H1 (cell line): ENCODE measurements around the gene GALNT9. TPM values are rescaled to one million over a fixed set of nuclear protein-coding genes. Genes with fewer than 3 reads are reported as not detected.

Experiments used
- CTCF ChIA-PET: fragments of 300-600 bp; sonication (Branson Sonifier 250); formaldehyde crosslinking; loops from one replicate; lab custom pipeline; 2021; ENCODE audit not compliant: partially characterized antibody; lab: Charles Lee
- POLR2A ChIA-PET: fragments of 300-600 bp; sonication (Branson Sonifier 250); formaldehyde crosslinking; loops from one replicate; lab custom pipeline; 2021; ENCODE audit warnings: inconsistent platforms; ENCODE audit not compliant: partially characterized antibody; lab: Charles Lee
- DNase-seq, 2 experiments: peaks; one replicate each; pipeline versions ENCODE4 v3.0.0 to v3.0.0-alpha.2; 2010 to 2022; ENCODE audit warnings: low spot score in 2 of 2, low read depth in 1 of 2, mixed read lengths in 1 of 2
- FAIRE-seq: peaks from 2 replicates; lab custom pipeline; 2011; peaks lifted over from hg19 to GRCh38; lab: Jason Lieb, UNC
- H2AFZ ChIP-seq: 2 replicates; pipeline ENCODE4 v1.8.1; 2012; ENCODE audit warnings: low read length, inconsistent platforms
- H2AK5ac ChIP-seq: 2 replicates; pipeline ENCODE4 v1.6.1; 2013; ENCODE audit warnings: low read depth, low read length
- H2BK120ac ChIP-seq: replicated peaks from 2 replicates; pipeline ENCODE3; 2013; ENCODE audit warnings: low read depth, low read length, inconsistent platforms
- H2BK12ac ChIP-seq: 2 replicates; pipeline ENCODE4 v1.6.1; 2013; ENCODE audit warnings: low read depth, low read length
- H2BK15ac ChIP-seq: 2 replicates; pipeline ENCODE4 v1.6.1; 2013; ENCODE audit warnings: low read length
- H2BK20ac ChIP-seq: 2 replicates; pipeline ENCODE4 v1.6.1; 2013; ENCODE audit warnings: low read length
- H2BK5ac ChIP-seq: 2 replicates; pipeline ENCODE4 v1.6.1; 2013; ENCODE audit warnings: low read depth, low read length
- H3K14ac ChIP-seq: 2 replicates; pipeline ENCODE4 v1.6.1; 2013; ENCODE audit warnings: inconsistent platforms; ENCODE audit not compliant: insufficient read length
- H3K18ac ChIP-seq: 2 replicates; pipeline ENCODE4 v1.6.1; 2013; ENCODE audit warnings: low read length; ENCODE audit errors: extremely low read depth
- H3K23ac ChIP-seq: 2 replicates; pipeline ENCODE4 v1.6.1; 2013; ENCODE audit warnings: inconsistent platforms; ENCODE audit not compliant: insufficient read length
- H3K23me2 ChIP-seq: 2 replicates; pipeline ENCODE4 v1.6.1; 2013; ENCODE audit warnings: low read depth, low read length
- H3K27ac ChIP-seq: 2 replicates; pipeline ENCODE4 v1.6.1; 2011; ENCODE audit warnings: low read depth, low read length, inconsistent platforms
- H3K27me3 ChIP-seq, 4 experiments: replicated peaks in 1 of 4; 1 replicate in 1 of 4; 2 replicates in 3 of 4; pipeline versions ENCODE4 v1.6.1 to v1.8.1; 2011 to 2013; ENCODE audit warnings: low read length in 3 of 4, mild to moderate bottlenecking in 3 of 4, inconsistent platforms in 2 of 4, mixed read lengths in 2 of 4, moderate library complexity in 1 of 4; ENCODE audit not compliant: control insufficient read depth in 3 of 4, insufficient read depth in 3 of 4; ENCODE audit errors: extremely low read depth in 1 of 4
- H3K36me3 ChIP-seq, 4 experiments: 2 replicates each; pipeline versions ENCODE4 v1.6.1 to v1.8.1; 2011 to 2013; ENCODE audit warnings: mild to moderate bottlenecking in 4 of 4, low read length in 3 of 4, moderate library complexity in 2 of 4, control low read depth in 1 of 4, inconsistent platforms in 1 of 4; ENCODE audit not compliant: insufficient read depth in 4 of 4, control insufficient read depth in 2 of 4
- H3K4ac ChIP-seq: replicated peaks from 2 replicates; pipeline ENCODE3; 2013; ENCODE audit warnings: low read length, low read depth, mixed read lengths, inconsistent platforms; ENCODE audit not compliant: insufficient read length
- H3K4me1 ChIP-seq, 4 experiments: replicated peaks in 1 of 4; 1 replicate in 1 of 4; 2 replicates in 3 of 4; pipeline versions ENCODE4 v1.6.1 to v1.8.1; 2011 to 2013; ENCODE audit warnings: low read length in 3 of 4, inconsistent platforms in 2 of 4, mixed read lengths in 1 of 4; ENCODE audit not compliant: insufficient read depth in 4 of 4, control insufficient read depth in 3 of 4
- H3K4me2 ChIP-seq, 2 experiments: 2 replicates each; pipeline versions ENCODE4 v1.6.1 to v1.8.1; 2011 to 2013; ENCODE audit warnings: low read depth in 2 of 2, low read length in 2 of 2, control low read depth in 1 of 2, inconsistent platforms in 1 of 2, mild to moderate bottlenecking in 1 of 2; ENCODE audit not compliant: insufficient read depth in 1 of 2
- H3K4me3 ChIP-seq, 4 experiments: fragments of 200-600, 300-600 bp in 1 of 4; sonication (generic), shearing (Covaris generic), sonication (Bioruptor Twin) in 1 of 4; 2 replicates each; pipeline versions ENCODE4 v1.5.1 to v1.8.1; 2011 to 2016; ENCODE audit warnings: low read length in 4 of 4, low read depth in 3 of 4, control low read depth in 2 of 4, inconsistent platforms in 2 of 4, mild to moderate bottlenecking in 2 of 4, mixed read lengths in 1 of 4, moderate library complexity in 1 of 4; ENCODE audit not compliant: insufficient read depth in 2 of 4; ENCODE audit errors: extremely low read depth in 1 of 4
- H3K56ac ChIP-seq: replicated peaks from 2 replicates; pipeline ENCODE3; 2013; ENCODE audit warnings: low read depth, mild to moderate bottlenecking, mixed read lengths, low read length, inconsistent platforms; ENCODE audit not compliant: insufficient read length
- H3K79me1 ChIP-seq: 2 replicates; pipeline ENCODE4 v1.6.1; 2013; ENCODE audit warnings: low read depth, low read length, control low read depth
- H3K79me2 ChIP-seq, 2 experiments: 2 replicates each; pipeline versions ENCODE4 v1.6.1 to v1.8.1; 2012 to 2013; ENCODE audit warnings: low read length in 2 of 2, mild to moderate bottlenecking in 2 of 2, inconsistent platforms in 1 of 2; ENCODE audit not compliant: insufficient read depth in 2 of 2, control insufficient read depth in 1 of 2
- H3K9ac ChIP-seq, 4 experiments: replicated peaks in 1 of 4; 1 replicate in 1 of 4; 2 replicates in 3 of 4; pipeline versions ENCODE4 v1.6.1 to v1.8.1; 2011 to 2013; ENCODE audit warnings: low read depth in 3 of 4, low read length in 3 of 4, control low read depth in 2 of 4, mild to moderate bottlenecking in 2 of 4, moderate library complexity in 2 of 4, inconsistent platforms in 1 of 4; ENCODE audit errors: extremely low read depth in 1 of 4
- H3K9me3 ChIP-seq, 2 experiments: 2 replicates each; pipeline versions ENCODE4 v1.6.1 to v1.8.1; 2012 to 2013; ENCODE audit warnings: mild to moderate bottlenecking in 2 of 2, moderate library complexity in 2 of 2, control low read depth in 1 of 2, inconsistent platforms in 1 of 2, low read depth in 1 of 2, low read length in 1 of 2, mixed read lengths in 1 of 2; ENCODE audit not compliant: insufficient read depth in 2 of 2
- H4K20me1 ChIP-seq, 2 experiments: replicated peaks in 1 of 2; 2 replicates each; pipeline versions ENCODE3 to v1.8.1; 2011 to 2013; ENCODE audit warnings: inconsistent platforms in 2 of 2, low read length in 2 of 2, mild to moderate bottlenecking in 1 of 2; ENCODE audit not compliant: insufficient read depth in 2 of 2, control insufficient read depth in 1 of 2
- H4K5ac ChIP-seq: 2 replicates; pipeline ENCODE4 v1.6.1; 2013; ENCODE audit warnings: low read length, low read depth, mixed read lengths, inconsistent platforms; ENCODE audit not compliant: insufficient read length
- H4K8ac ChIP-seq: 2 replicates; pipeline ENCODE4 v1.8.0; 2013; ENCODE audit warnings: mild to moderate bottlenecking, moderate library complexity, low read length, inconsistent platforms; ENCODE audit not compliant: insufficient read depth; ENCODE audit errors: extremely low read depth
- H4K91ac ChIP-seq: replicated peaks from 2 replicates; pipeline ENCODE3; 2013; ENCODE audit warnings: low read length, mixed read lengths, inconsistent platforms; ENCODE audit not compliant: insufficient read length
- GTF2F1 ChIP-seq: IDR thresholded peaks from 2 replicates; pipeline ENCODE4 v1.6.1; 2012; ENCODE audit warnings: low read depth, low read length, improper control_type of control experiment, borderline replicate concordance
- HDAC2 ChIP-seq, 2 experiments: fragments of 300-600 bp in 1 of 2; sonication (generic) in 1 of 2; IDR thresholded peaks; 2 replicates each; pipeline ENCODE4 v1.6.1; 2011 to 2012; ENCODE audit warnings: low read depth in 2 of 2, low read length in 2 of 2, mild to moderate bottlenecking in 2 of 2, moderate library complexity in 2 of 2, borderline replicate concordance in 1 of 2, inconsistent platforms in 1 of 2
- SP2 ChIP-seq: IDR thresholded peaks from 2 replicates; pipeline ENCODE4 v1.6.1; 2012; ENCODE audit warnings: mild to moderate bottlenecking, low read length, inconsistent platforms
- WGBS, 2 experiments: shearing (Covaris generic) in 1 of 2; methylation state at CpG; one replicate each; pipeline versions ENCODE4 v1.1.6 to v1.1.7; 2013 to 2015; ENCODE audit warnings: low lambda C conversion rate in 2 of 2, mixed read lengths in 2 of 2, inconsistent platforms in 1 of 2, low coverage in 1 of 2, missing lambda C conversion rate in 1 of 2; ENCODE audit not compliant: insufficient replicate concordance in 2 of 2, insufficient coverage in 1 of 2, insufficient read length in 1 of 2; ENCODE audit errors: extremely low coverage in 1 of 2, missing lambda C conversion rate in 1 of 2; 5-methylcytosine and 5-hydroxymethylcytosine counted together
- polyA plus RNA-seq, 7 experiments: library from polyadenylated mRNA; depleted of rRNA in 3 of 7; stranded (reverse) in 5 of 7; unstranded in 2 of 7; fragments of >200 nt in 5 of 7; fragments of 200-250 nt in 2 of 7; gene quantifications; 1 replicate in 5 of 7; 2 replicates in 1 of 7; 4 replicates in 1 of 7; pipeline versions ENCODE4 v1.2.1 to v1.2.3, GENCODE V29; 2011 to 2013; ENCODE audit warnings: missing spikeins in 2 of 7, mixed read lengths in 2 of 7
- total RNA-seq: library from RNA; stranded (reverse); fragmentation: NEBNext Ultra II Directional; extraction: Animal tissue kit (Norgen Biotek cat#: 25700); gene quantifications from 2 replicates; pipeline ENCODE4 v1.2.1, GENCODE V29; 2021
- TF ChIP-seq, protein P1 (sequence below), 3 experiments: IDR thresholded peaks; 1 replicate in 2 of 3; 2 replicates in 1 of 3; pipeline versions ENCODE4 v1.5.1 to v1.6.1; 2011; ENCODE audit warnings: low read length in 3 of 3, mild to moderate bottlenecking in 3 of 3, inconsistent platforms in 2 of 3, low read depth in 1 of 3, moderate library complexity in 1 of 3; ENCODE audit not compliant: insufficient read depth in 1 of 3; ENCODE audit errors: control extremely low read depth in 1 of 3

GALNT9 gene
- total and polyA plus RNA-seq, 2 of the 8 experiments (the other 6 are each of a cell fraction or from before 2014, with no cell fraction given) = 2.0 to 3.6 TPM

DNA sequence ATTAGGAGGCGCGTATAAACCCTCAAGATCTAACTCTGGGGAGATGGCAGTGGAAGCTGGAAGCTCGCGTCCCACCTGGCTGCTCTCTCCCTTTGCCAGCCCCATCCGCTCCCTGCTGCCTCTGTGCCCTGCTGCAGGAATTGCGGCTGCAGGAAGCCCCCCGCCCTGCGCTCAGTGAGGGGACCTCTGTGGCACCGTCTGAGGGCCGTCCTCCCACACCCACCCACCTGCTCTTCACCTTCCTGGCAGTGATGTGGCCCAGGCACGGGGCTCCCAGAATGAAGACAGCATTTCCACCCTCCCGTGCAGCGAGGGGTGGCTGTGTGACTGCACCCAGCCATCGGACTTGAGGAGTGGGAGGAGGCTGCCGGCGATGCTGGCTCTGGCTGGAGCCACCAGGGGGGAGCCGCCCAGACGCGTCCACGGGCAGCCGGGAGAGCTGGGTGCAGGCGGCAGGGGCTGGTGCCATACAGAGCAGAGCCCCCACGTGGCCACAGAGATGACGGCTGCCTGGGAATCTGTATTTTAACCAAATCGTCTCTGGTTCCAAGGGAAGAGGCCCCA is 28.3 kb upstream of the GALNT9 start:
- H3K9ac ChIP-seq = no peak overlapping the region
- no peak overlapping the region for H2BK12ac ChIP-seq
- no peak overlapping the region for H3K4me2 ChIP-seq
- H3K23ac ChIP-seq = no peak overlapping the region
- ChIA-PET POLR2A (no interaction called here), CTCF (interaction anchor here (1.2 to 3.5 kb wide), 3 partner anchors 14 to 95 kb away, joined by 3 to 17 read pairs (median 3); no protein-coding TSS in a partner anchor)
- H3K4me3 ChIP-seq = no peak overlapping the region
- no peak for FAIRE-seq
- no peak overlapping the region for H2BK15ac ChIP-seq
- H3K9me3 ChIP-seq = peaks cover 0 to 20% of the 10 kb centered on the region in 2 experiments; a peak in 2 of 4 replicates
- H3K27ac ChIP-seq = no peak overlapping the region
- no peaks in the 10 kb centered on the region for H3K36me3 ChIP-seq
- no peak overlapping the region for H2AK5ac ChIP-seq
- no peak overlapping the region for H3K4ac ChIP-seq
- H3K56ac ChIP-seq = no peak overlapping the region
- H4K8ac ChIP-seq = peak overlapping the region; percentile 46; the same call in 1 of the 2 replicates
- H2BK20ac ChIP-seq = no peak overlapping the region
- peaks cover 0 to 13% (median 7%) of the 10 kb centered on the region in 4 experiments; a peak in 4 of 7 replicates for H3K4me1 ChIP-seq
- H3K79me1 ChIP-seq = no peaks in the 10 kb centered on the region
- no peak overlapping the region for H2AFZ ChIP-seq
- no peaks in the 10 kb centered on the region for H3K23me2 ChIP-seq
- no peak overlapping the region for H3K14ac ChIP-seq
- no peak overlapping the region for H3K18ac ChIP-seq
- peaks cover 0 to 27% (median 13%) of the 10 kb centered on the region in 4 experiments; a peak in 4 of 7 replicates for H3K27me3 ChIP-seq
- H4K91ac ChIP-seq = peak overlapping the region; percentile 59
- no peak for DNase-seq
- H2BK5ac ChIP-seq = no peak overlapping the region
- H2BK120ac ChIP-seq = no peak overlapping the region
- H4K5ac ChIP-seq = no peak overlapping the region
- no peaks in the 10 kb centered on the region for H4K20me1 ChIP-seq
- no peaks in the 10 kb centered on the region for H3K79me2 ChIP-seq
- WGBS, 2 experiments = 84% methylated on average over 20 of the region's 25 CpGs; no CpG with 5 or more reads in 1 of the 2 experiments
- TF ChIP-seq, protein P1, sequence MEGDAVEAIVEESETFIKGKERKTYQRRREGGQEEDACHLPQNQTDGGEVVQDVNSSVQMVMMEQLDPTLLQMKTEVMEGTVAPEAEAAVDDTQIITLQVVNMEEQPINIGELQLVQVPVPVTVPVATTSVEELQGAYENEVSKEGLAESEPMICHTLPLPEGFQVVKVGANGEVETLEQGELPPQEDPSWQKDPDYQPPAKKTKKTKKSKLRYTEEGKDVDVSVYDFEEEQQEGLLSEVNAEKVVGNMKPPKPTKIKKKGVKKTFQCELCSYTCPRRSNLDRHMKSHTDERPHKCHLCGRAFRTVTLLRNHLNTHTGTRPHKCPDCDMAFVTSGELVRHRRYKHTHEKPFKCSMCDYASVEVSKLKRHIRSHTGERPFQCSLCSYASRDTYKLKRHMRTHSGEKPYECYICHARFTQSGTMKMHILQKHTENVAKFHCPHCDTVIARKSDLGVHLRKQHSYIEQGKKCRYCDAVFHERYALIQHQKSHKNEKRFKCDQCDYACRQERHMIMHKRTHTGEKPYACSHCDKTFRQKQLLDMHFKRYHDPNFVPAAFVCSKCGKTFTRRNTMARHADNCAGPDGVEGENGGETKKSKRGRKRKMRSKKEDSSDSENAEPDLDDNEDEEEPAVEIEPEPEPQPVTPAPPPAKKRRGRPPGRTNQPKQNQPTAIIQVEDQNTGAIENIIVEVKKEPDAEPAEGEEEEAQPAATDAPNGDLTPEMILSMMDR (IDR thresholded peaks at IDR 0.05; ENCODE audit: control extremely low read depth in 1 of 3, insufficient read depth in 1 of 3, low read depth in 1 of 3, low read length in 3 of 3) = no peak
- TF ChIP-seq GTF2F1 (no peak), SP2 (no peak), HDAC2 (IDR thresholded peaks at IDR 0.05; ENCODE audit: borderline replicate concordance in 1 of 2, low read depth in 2 of 2, low read length in 2 of 2) (no peak)
